Upper lobe of right lung (tissue), 1 donor: Measurements from ENCODE around the gene OR10G8. TPM values are rescaled to one million over a fixed set of nuclear protein-coding genes. Genes with fewer than 3 reads are reported as not detected.

Source experiments
- ATAC-seq: fragments of 200-7000 bp; cut with Tn5 transposase; one replicate; pipeline ENCODE4 v1.9.1; 2020; ENCODE audit warnings: mild to moderate bottlenecking, moderate library complexity
- DNase-seq: peaks from one replicate; pipeline ENCODE4 v3.0.0-alpha.2; 2020
- H3K27ac ChIP-seq: fragments of 200-600 bp; one replicate; pipeline ENCODE4 v1.8.0; 2022
- H3K27me3 ChIP-seq: fragments of 200-600 bp; one replicate; pipeline ENCODE4 v1.8.0; 2022; ENCODE audit warnings: mild to moderate bottlenecking
- H3K36me3 ChIP-seq: fragments of 200-600 bp; one replicate; pipeline ENCODE4 v1.8.0; 2022
- H3K4me1 ChIP-seq: fragments of 200-600 bp; one replicate; pipeline ENCODE4 v1.8.0; 2022
- H3K4me3 ChIP-seq: fragments of 200-600 bp; one replicate; pipeline ENCODE4 v1.8.0; 2022; ENCODE audit warnings: mild to moderate bottlenecking
- H3K9me3 ChIP-seq: fragments of 200-600 bp; one replicate; pipeline ENCODE4 v1.8.0; 2022
- intact Hi-C: fragments of 100-400 bp; cut with DNase I; formaldehyde crosslinking; loops from one replicate; pipeline ENCODE4 v1.11.0; 2022
- total RNA-seq: library from RNA; stranded (reverse); fragmentation: NEBNext Ultra II Directional; extraction: Animal tissue kit (Norgen Biotek cat#: 25700); gene quantifications from one replicate; pipeline ENCODE4 v1.2.1, GENCODE V29; 2021
- TF ChIP-seq, protein P1 (sequence below): fragments of 200-600 bp; IDR thresholded peaks from one replicate; pipeline ENCODE4 v1.8.0; 2022; ENCODE audit warnings: antibody characterized with exemption
- donor health status: DM: no; HTN: yes; CAD: no; lungs with severe emphysema.

Gene OR10G8
- total RNA-seq, 1 donor from 2014 or later: not detected

DNA sequence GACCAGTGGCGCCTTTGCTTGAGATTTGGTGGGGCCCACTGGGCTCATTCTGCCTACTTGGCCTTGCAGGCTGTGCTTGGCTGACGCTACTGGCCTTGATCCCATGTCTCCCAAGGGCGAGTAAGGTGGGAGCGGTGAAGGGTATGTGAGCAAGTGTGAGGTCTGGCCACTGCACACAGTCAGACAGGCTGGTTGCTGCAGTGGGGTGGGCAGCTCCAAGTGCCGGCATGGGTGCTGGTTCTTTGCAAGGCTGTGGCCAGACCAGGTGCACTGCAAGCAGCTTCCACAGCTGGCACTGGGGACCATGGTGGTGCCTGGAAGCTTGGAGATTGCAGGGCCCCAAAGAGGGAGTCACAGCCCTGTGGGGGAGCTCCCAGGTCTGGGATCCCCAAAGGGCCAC is 48.0 kb downstream of the OR10G8 start:
- DNase-seq (no peak), ATAC-seq (no peak)
- peaks cover 20% of the 10 kb centered on the region for H3K4me1 ChIP-seq
- H3K9me3 ChIP-seq: no peaks in the 10 kb centered on the region
- intact Hi-C loops: no loop called here
- peaks cover 38% of the 10 kb centered on the region for H3K27me3 ChIP-seq
- H3K27ac ChIP-seq: no peak overlapping the region
- no peaks in the 10 kb centered on the region for H3K36me3 ChIP-seq
- H3K4me3 ChIP-seq: no peak overlapping the region
- TF ChIP-seq, protein P1, sequence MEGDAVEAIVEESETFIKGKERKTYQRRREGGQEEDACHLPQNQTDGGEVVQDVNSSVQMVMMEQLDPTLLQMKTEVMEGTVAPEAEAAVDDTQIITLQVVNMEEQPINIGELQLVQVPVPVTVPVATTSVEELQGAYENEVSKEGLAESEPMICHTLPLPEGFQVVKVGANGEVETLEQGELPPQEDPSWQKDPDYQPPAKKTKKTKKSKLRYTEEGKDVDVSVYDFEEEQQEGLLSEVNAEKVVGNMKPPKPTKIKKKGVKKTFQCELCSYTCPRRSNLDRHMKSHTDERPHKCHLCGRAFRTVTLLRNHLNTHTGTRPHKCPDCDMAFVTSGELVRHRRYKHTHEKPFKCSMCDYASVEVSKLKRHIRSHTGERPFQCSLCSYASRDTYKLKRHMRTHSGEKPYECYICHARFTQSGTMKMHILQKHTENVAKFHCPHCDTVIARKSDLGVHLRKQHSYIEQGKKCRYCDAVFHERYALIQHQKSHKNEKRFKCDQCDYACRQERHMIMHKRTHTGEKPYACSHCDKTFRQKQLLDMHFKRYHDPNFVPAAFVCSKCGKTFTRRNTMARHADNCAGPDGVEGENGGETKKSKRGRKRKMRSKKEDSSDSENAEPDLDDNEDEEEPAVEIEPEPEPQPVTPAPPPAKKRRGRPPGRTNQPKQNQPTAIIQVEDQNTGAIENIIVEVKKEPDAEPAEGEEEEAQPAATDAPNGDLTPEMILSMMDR: no peak

- H3K27me3 ChIP-seq: peaks cover 35% of the 10 kb centered on the region
- ATAC-seq (peak; percentile 6), DNase-seq (no peak)
- TF ChIP-seq, protein P1: no peak
- no peaks in the 10 kb centered on the region for H3K9me3 ChIP-seq
- peaks cover 15% of the 10 kb centered on the region for H3K4me1 ChIP-seq
- no peaks in the 10 kb centered on the region for H3K36me3 ChIP-seq
- no peak overlapping the region for H3K27ac ChIP-seq
- intact Hi-C loops: no loop called here
- H3K4me3 ChIP-seq: no peak overlapping the region
These were observed 48.9 kb downstream of the OR10G8 start for GRCh38 chr11:124075492-124075840.

DNA sequence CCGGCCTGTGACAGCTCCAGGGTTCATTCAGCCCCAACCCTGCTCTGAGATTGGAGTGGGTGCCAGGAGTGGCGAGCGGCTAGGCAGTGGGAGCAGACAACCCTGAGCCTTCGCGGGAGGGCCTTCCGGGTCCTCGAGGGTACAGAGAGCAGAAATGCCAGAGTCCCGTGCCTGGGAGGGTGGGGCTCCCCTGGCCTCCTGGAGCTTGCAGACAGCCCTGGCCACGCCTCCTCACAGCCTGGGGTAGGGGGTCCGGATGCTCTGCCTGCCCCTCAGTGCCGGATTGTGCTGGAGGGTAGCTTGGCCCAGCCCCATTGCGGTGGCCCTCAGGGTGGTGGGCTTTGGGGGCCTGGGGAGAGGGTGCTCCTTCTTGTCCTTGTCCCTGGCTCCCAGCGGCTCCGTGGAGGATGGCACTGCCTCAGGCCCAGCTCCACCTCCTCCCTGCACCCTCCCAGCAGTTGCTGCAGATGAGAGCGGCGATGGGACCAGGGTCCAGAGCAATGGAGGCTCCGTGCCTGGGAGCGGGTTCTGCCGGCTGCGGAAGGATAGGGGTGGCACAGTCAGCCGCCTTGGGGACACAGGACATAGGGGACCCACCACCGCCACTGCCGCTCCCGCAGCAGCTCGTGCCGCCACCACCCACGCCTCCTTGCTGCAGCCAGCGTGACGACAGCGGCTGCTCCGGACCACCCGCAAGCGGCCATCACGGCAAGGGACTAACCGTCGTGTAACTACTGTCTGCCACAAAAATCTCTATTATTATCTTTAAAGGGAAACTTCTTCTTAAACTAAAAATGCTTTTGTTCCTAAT is 49.4 kb downstream of the OR10G8 start:
- Histone ChIP-seq H3K4me3 (peak overlapping the region; percentile 29), H3K36me3 (no peaks in the 10 kb centered on the region), H3K27me3 (peaks cover 31% of the 10 kb centered on the region), H3K4me1 (peaks cover 15% of the 10 kb centered on the region), H3K27ac (no peak overlapping the region), H3K9me3 (no peaks in the 10 kb centered on the region)
- TF ChIP-seq, protein P1: no peak
- ATAC-seq (peak; percentile 55), DNase-seq (peak; percentile 70)
- intact Hi-C loops: no loop called here

GRCh38 chr11:124077266-124077665 is 50.7 kb downstream of the OR10G8 start:
- no peaks in the 10 kb centered on the region for H3K9me3 ChIP-seq
- ATAC-seq (no peak), DNase-seq (no peak)
- TF ChIP-seq, protein P1: no peak
- H3K36me3 ChIP-seq: no peaks in the 10 kb centered on the region
- no peak overlapping the region for H3K4me3 ChIP-seq
- H3K4me1 ChIP-seq: peaks cover 6% of the 10 kb centered on the region
- peaks cover 31% of the 10 kb centered on the region for H3K27me3 ChIP-seq
- intact Hi-C loops: no loop called here
- no peak overlapping the region for H3K27ac ChIP-seq

- ATAC-seq: no peak
- H3K27ac ChIP-seq: no peak overlapping the region
- peaks cover 6% of the 10 kb centered on the region for H3K4me1 ChIP-seq
- TF ChIP-seq, protein P1: no peak
- no peak for DNase-seq
- intact Hi-C loops: no loop called here
- no peak overlapping the region for H3K4me3 ChIP-seq
- H3K36me3 ChIP-seq: no peaks in the 10 kb centered on the region
- H3K9me3 ChIP-seq: no peaks in the 10 kb centered on the region
- H3K27me3 ChIP-seq: peaks cover 31% of the 10 kb centered on the region
These were observed 52.0 kb downstream of the OR10G8 start for GRCh38 chr11:124078591-124078990.
